ENCODE data around the gene TEX19. TPM values are rescaled to one million over a fixed set of nuclear protein-coding genes. Genes with fewer than 3 reads are reported as not detected.
"Not testable (repeated sequence)": the region's sequence is repeated elsewhere in the genome, so short reads cannot be mapped to it uniquely, and the experiment has no call there.

The TEX19 gene
- total RNA-seq, 1 experiment from 2014 or later = 1.1 TPM

- DNase-seq (ENCODE audit: low spot score) = no peak
Observed at GRCh38 chr17:82406131-82406671, 47.2 kb downstream of the TEX19 start.

GRCh38 chr17:82407255-82407654 lies 48.2 kb downstream of the TEX19 start:
- DNase-seq (ENCODE audit: low spot score) = no peak

GRCh38 chr17:82408288-82408937 lies 49.4 kb downstream of the TEX19 start:
- no peak for DNase-seq (ENCODE audit: low spot score)

DNA sequence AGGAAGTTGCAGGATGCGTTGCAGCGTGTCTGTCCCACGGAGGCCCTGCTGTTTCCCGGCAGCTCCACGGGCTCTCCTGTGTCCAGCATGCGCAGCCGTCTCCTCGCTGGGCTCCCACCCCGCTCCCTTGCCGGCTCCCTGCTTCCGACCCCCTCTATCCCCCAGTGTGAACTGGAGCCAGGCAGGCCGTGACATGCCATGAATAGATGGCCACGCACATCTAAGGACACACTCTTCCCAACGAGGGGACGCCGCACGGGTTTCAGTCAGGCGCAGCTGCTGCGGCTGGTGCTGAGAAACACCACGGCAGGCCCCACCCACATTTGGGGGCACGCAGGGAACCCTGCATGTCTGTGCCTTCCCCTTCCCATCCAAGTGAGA lies 49.9 kb downstream of the TEX19 start:
- no peak for DNase-seq (ENCODE audit: low spot score)

DNA sequence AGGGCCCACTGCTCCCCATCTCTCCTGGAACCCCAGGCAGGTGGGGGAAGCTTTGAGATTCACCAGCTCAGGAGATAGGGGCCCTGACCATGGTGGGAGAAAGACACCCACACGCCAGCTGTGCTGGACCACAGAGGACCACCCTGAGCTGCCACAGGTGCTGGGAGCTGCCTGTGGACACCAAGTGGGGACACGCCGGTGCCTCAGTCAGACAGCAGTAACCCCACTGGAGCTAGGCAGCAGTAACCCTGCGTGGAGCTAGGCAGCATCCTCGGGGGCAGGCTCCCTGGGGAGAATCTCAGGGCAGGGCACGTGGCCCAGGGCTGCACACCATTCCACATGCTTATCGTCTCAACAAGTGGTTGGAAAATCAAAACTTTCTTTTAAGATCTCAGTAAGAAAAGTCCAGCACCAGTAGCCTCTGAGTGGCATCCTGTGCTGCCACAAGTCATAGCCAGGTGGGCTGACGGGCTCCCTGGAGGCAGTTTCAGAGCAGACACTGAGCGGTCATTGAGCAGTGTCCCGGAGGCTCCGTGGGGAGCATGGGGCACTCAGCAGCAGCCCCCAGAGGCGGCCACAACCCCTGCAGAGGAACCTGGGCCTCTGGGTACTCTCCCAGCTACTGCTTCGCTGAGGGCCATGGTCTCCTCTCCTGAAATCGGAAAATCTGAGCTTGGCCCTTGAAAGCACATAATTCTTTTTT lies 51.1 kb downstream of the TEX19 start:
- no peak for DNase-seq (ENCODE audit: low spot score)

DNA sequence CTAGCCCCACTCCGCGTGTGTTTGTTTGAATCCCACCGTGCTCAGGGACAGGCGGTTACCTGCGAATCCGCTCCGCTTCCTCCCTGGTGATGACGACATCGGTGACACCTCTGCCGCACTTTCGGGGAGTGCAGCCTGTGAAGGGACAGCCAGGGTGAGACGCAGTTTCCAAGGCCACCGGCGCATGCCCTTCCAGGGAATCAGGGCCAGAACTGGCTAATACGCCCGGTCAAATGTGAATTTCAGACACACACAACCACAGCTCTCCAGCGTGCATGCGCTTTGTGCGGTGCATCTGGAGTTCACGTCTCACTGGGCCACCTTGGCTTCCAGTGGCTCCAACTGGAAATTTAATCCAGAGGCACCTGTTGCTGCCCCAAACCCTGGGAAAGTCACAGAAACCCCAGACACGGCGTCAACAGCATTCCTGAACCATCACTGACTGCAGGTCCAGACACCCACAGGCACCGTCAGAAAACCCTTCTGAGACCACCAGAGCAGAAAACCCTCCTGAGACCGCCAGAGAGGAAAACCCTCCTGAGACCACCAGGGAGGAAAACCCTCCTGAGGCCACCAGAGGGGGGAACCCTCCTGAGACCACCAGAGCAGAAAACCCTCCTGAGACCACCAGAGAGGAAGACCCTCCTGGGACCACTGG lies 52.5 kb downstream of the TEX19 start:
- DNase-seq (ENCODE audit: low spot score) = no peak

- DNase-seq (ENCODE audit: low spot score) = not testable (repeated sequence)
Observed at GRCh38 chr17:82412081-82412480, 53.0 kb downstream of the TEX19 start.

DNA sequence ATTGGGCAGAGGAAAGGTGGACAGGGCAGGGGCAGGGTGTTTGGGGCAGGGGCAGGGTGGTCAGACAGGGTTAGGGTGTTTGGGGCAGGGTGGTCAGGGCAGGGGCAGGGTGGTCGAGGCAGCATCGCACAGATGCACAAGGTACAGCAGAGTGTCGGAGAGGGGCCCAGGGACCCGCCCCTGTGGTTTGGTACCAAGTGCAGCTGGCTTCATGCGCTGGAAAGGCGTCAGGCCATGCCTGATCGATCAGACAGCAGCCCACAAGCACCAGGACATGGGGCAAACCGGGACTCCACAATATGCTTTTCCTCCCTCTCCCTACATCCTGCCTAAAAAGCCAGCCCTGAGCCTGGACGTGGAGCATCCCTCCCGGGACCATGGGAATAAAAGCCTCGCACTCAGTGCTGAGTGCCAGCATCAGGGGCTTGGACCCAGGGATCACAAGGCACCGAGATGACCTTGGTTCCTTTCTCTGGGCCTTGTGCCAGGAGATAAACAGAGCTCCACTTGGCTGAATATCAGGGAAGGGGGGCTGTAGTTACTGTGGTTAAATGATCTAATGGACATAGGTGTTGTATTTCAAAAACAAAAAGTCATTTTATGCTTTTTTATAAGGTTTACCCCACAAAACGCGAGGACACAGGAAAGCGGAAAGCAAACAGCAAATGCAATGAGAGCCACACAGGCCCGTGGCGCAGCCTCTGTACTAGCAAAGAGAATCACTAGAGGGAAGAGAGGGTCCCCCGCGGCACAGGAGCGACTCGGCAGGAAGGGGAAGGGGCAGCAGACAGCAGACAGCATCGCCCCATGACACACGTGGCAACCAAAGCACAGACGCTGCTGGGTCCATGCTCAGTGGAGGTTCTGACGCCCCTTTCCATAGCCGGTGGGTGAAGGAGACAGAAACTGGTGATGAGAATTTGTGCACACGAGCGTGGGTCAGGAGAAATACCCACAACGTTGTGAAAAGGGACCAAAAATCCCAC lies 53.8 kb downstream of the TEX19 start:
- DNase-seq (ENCODE audit: low spot score) = no peak

Other genes starting within 250 kb of the TEX19 start
- gene CCDC57, start 146.4 kb upstream of the TEX19 start, total RNA-seq (2014; rRNA removed; shearing (Covaris generic)) = 47.6 and 48.2 TPM in 2 replicates
- 132 and 156 TPM in 2 replicates for gene SLC16A3, start 130.2 kb upstream of the TEX19 start, total RNA-seq (2014; rRNA removed; shearing (Covaris generic))
- 47.8 and 60.4 TPM in 2 replicates for gene CSNK1D, start 85.5 kb upstream of the TEX19 start, total RNA-seq (2014; rRNA removed; shearing (Covaris generic))
- not detected in 2 replicates for gene CD7, start 41.6 kb upstream of the TEX19 start, total RNA-seq (2014; rRNA removed; shearing (Covaris generic))
- 2.9 and 3.2 TPM in 2 replicates for gene SECTM1, start 25.5 kb upstream of the TEX19 start, total RNA-seq (2014; rRNA removed; shearing (Covaris generic))
- gene UTS2R, start 12.5 kb downstream of the TEX19 start, total RNA-seq (2014; rRNA removed; shearing (Covaris generic)) = not detected in 2 replicates
- 25.8 and 28.4 TPM in 2 replicates for gene HEXD, start 59.1 kb downstream of the TEX19 start, total RNA-seq (2014; rRNA removed; shearing (Covaris generic))
- 42.0 and 51.4 TPM in 2 replicates for gene OGFOD3, start 59.3 kb downstream of the TEX19 start, total RNA-seq (2014; rRNA removed; shearing (Covaris generic))
- 72.3 and 89.5 TPM in 2 replicates for gene CYBC1, start 91.5 kb downstream of the TEX19 start, total RNA-seq (2014; rRNA removed; shearing (Covaris generic))
- gene NARF, start 99.5 kb downstream of the TEX19 start, total RNA-seq (2014; rRNA removed; shearing (Covaris generic)) = 30.5 and 35.0 TPM in 2 replicates
- gene FOXK2, start 160.5 kb downstream of the TEX19 start, total RNA-seq (2014; rRNA removed; shearing (Covaris generic)) = 52.8 and 58.1 TPM in 2 replicates

Measured in HT-29 (cell line).